ENCODE data around the gene FLYWCH2.

FLYWCH2 gene

GRCh38 chr16:2896480-2897010 is 13.5 kb downstream of the FLYWCH2 start:
- H3K27ac ChIP-seq, result peak overlapping the region; percentile 44; the same call in 1 of the 2 replicates
- DNase-seq (ENCODE audit: low spot score), result no peak
- TF ChIP-seq CTCF (conservative IDR thresholded peaks at IDR 0.05; ENCODE audit: low read depth), result no peak
- POLR2A ChIA-PET (ENCODE audit: low non-redundant PET), result no interaction called here
- CTCF ChIA-PET, result interaction anchor here (0.6 kb wide), 1 partner anchor 24 kb away, joined by 5 read pairs; no protein-coding TSS in a partner anchor

GRCh38 chr16:2897110-2897509 is 14.1 kb downstream of the FLYWCH2 start:
- ChIA-PET POLR2A (ENCODE audit: low non-redundant PET) (no interaction called here), CTCF (interaction anchor here (0.6 kb wide), 1 partner anchor 24 kb away, joined by 5 read pairs; no protein-coding TSS in a partner anchor)
- H3K27ac ChIP-seq, result no peak overlapping the region
- no peak for TF ChIP-seq CTCF (conservative IDR thresholded peaks at IDR 0.05; ENCODE audit: low read depth)
- DNase-seq (ENCODE audit: low spot score), result no peak

GRCh38 chr16:2898831-2899563 is 16.0 kb downstream of the FLYWCH2 start:
- no peak for DNase-seq (ENCODE audit: low spot score)
- CTCF ChIA-PET, result interaction anchor here (0.6 kb wide), 2 partner anchors 38 to 70 kb away, joined by 3 read pairs; no protein-coding TSS in a partner anchor
- POLR2A ChIA-PET (ENCODE audit: low non-redundant PET), result no interaction called here
- peak overlapping the region; percentile 45 for H3K27ac ChIP-seq
- TF ChIP-seq CTCF (conservative IDR thresholded peaks at IDR 0.05; ENCODE audit: low read depth), result no peak

- peak overlapping the region; percentile 45 for H3K27ac ChIP-seq
- TF ChIP-seq CTCF (conservative IDR thresholded peaks at IDR 0.05; ENCODE audit: low read depth), result no peak
- POLR2A ChIA-PET (ENCODE audit: low non-redundant PET), result no interaction called here
- no peak for DNase-seq (ENCODE audit: low spot score)
- CTCF ChIA-PET, result interaction anchor here (0.6 kb wide), 1 partner anchor 69 kb away, joined by 3 read pairs; no protein-coding TSS in a partner anchor
These were observed 16.6 kb downstream of the FLYWCH2 start for GRCh38 chr16:2899564-2900072.

- CTCF ChIA-PET, result no interaction called here
These were observed 17.6 kb downstream of the FLYWCH2 start for GRCh38 chr16:2900526-2901075.

More at GRCh38 chr16:2900526-2901075, 17.6 kb downstream of the FLYWCH2 start:
- POLR2A ChIA-PET (ENCODE audit: low non-redundant PET), result no interaction called here
- TF ChIP-seq CTCF (conservative IDR thresholded peaks at IDR 0.05; ENCODE audit: low read depth), result no peak
- H3K27ac ChIP-seq, result peak overlapping the region; percentile 45
- DNase-seq (ENCODE audit: low spot score), result no peak

Data from RWPE1 (cell line).